HK-2 (cell line): ENCODE measurements around the gene IGFBP2.

ENCODE experiments used
- DNase-seq: peaks from one replicate; pipeline ENCODE4 v3.0.0-alpha.2; 2018; ENCODE audit not compliant: unreplicated experiment

Gene IGFBP2

GRCh38 chr2:216661639-216662375, 28.6 kb downstream of the IGFBP2 start:
- no peak for DNase-seq

- no peak for DNase-seq
These were observed 29.9 kb downstream of the IGFBP2 start for GRCh38 chr2:216663106-216663505.

- no peak for DNase-seq
These were observed 30.6 kb downstream of the IGFBP2 start for GRCh38 chr2:216663846-216664245.

- DNase-seq: no peak
These were observed 31.4 kb downstream of the IGFBP2 start for GRCh38 chr2:216664593-216665034.

DNA sequence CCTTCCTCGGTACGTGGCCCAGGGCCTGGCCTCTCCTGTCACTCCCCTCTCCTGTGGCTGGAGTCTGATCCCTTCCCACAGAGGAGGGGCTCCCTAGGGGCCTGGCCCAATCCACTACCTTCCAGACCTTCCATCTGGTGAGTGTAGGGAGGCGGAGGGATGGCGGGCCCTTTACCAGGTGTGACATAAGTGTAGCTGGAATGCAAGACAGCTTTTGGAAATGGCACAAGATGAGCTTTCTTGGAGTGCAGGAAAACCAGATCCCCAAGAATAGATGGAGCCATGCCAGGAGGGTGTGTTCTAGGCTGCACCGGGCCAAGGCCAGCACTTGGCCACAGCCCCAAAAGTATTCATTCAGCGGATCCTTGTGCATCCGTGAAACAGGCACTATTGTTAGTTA, 32.0 kb downstream of the IGFBP2 start:
- DNase-seq: no peak

GRCh38 chr2:216665717-216666116, 32.5 kb downstream of the IGFBP2 start:
- DNase-seq: no peak

GRCh38 chr2:216666461-216667233, 33.4 kb downstream of the IGFBP2 start:
- DNase-seq: peak; percentile 74

DNA sequence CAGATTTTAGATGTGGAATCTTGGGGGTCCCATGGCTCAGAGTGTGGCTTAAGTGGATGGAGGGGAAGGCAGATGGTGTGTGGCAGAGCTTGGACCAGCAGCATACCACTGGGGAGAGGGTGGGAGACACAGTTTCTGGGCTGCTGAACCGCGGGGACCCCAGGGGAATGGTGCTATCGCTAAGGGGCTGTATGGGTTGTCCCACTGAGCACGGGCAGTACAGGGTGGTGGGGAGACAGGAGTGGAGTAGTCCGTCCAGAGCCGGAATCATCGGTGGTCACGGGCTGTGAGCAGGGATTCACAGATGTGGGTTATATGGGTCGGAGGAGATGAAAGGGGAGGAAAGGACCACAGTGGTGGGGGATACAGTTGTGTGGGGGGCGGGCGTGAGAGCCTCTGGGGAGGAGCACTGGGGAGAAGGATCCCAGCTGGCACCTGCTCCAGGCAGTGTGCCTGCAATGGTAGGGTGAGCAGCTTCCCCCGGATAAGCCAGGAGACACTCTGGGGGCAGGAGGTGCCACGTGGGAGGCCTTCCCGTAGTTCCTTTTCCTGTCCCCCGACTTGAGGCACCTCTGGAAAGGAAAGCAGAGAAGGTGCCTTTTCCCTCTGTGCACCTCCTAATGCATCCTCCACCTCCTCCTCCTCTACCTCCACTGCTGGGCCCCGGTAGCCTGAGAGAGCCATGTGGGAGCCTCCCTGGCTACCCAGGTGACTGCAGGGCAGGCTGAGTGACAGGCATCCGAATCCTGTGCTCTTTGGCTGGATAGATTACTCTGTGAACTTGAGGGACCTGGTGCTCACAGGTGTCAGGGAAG, 37.3 kb downstream of the IGFBP2 start:
- no peak for DNase-seq

GRCh38 chr2:216671081-216671411, 37.8 kb downstream of the IGFBP2 start:
- DNase-seq: no peak

DNA sequence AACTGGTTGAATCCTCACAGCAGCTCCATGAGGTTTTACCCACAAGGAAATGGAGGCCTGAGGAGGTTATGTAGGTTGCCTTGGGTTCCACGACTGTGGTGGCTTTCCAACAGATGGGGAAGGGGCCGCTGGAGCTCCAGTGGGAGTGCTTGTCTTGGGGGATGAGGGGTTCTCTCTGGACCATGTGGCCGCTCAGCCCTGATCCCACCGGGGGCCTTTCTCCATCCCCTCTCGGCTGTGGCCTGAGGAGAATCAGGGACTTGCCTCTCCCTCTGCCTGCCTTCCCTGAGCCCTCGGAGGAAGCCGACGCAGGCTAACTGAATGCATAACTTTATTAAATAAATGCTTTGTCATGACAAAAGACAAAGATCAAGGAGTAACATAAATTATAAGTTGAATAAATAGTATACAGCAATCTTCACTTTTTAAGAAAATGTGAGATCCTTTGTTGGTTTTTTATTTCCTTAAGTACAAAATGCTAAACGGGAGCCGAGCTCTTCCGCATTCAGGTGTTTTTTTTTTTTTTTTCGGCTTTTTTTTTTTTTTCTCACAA, 38.6 kb downstream of the IGFBP2 start:
- no peak for DNase-seq

- no peak for DNase-seq
These were observed 39.2 kb downstream of the IGFBP2 start for GRCh38 chr2:216672466-216672865.

- DNase-seq: no peak
These were observed 39.8 kb downstream of the IGFBP2 start for GRCh38 chr2:216673021-216673420.

- no peak for DNase-seq
These were observed 40.4 kb downstream of the IGFBP2 start for GRCh38 chr2:216673609-216674008.

DNA sequence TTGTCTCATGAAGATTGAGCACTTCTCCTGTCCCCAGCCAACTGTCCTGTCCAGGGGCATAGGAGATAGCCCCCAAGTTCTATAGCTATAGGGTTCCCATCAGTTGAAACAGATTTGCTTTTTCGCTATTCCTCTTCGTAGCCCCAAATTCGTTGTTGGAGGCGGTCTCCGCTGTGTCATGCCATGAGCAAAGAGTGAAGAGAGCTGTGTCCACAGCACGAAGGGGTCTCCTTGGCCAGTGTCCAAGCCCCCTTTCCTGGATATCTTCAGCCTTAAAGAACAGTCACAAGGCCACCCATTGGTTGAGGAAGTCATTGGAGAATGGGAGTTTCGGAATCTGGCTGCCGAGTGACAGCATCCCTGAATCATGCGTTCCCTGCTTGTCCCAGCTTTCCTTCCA, 41.2 kb downstream of the IGFBP2 start:
- DNase-seq: no peak

- DNase-seq: no peak
These were observed 43.4 kb downstream of the IGFBP2 start for GRCh38 chr2:216676630-216677029.

- DNase-seq: no peak
These were observed 44.3 kb downstream of the IGFBP2 start for GRCh38 chr2:216677439-216678097.

GRCh38 chr2:216678098-216678465, 44.9 kb downstream of the IGFBP2 start:
- DNase-seq: no peak

- no peak for DNase-seq
These were observed 45.8 kb downstream of the IGFBP2 start for GRCh38 chr2:216678813-216679657.

- no peak for DNase-seq
These were observed 46.4 kb downstream of the IGFBP2 start for GRCh38 chr2:216679658-216680024.

- no peak for DNase-seq
These were observed 47.9 kb downstream of the IGFBP2 start for GRCh38 chr2:216680951-216681629.
